Kidney tubule cell (primary cell): Measurements from ENCODE around the gene SBF1.

Source experiments
- DNase-seq: peaks from one replicate; pipeline ENCODE4 v3.0.0-alpha.2; 2018; ENCODE audit warnings: low spot score

The SBF1 gene

DNA sequence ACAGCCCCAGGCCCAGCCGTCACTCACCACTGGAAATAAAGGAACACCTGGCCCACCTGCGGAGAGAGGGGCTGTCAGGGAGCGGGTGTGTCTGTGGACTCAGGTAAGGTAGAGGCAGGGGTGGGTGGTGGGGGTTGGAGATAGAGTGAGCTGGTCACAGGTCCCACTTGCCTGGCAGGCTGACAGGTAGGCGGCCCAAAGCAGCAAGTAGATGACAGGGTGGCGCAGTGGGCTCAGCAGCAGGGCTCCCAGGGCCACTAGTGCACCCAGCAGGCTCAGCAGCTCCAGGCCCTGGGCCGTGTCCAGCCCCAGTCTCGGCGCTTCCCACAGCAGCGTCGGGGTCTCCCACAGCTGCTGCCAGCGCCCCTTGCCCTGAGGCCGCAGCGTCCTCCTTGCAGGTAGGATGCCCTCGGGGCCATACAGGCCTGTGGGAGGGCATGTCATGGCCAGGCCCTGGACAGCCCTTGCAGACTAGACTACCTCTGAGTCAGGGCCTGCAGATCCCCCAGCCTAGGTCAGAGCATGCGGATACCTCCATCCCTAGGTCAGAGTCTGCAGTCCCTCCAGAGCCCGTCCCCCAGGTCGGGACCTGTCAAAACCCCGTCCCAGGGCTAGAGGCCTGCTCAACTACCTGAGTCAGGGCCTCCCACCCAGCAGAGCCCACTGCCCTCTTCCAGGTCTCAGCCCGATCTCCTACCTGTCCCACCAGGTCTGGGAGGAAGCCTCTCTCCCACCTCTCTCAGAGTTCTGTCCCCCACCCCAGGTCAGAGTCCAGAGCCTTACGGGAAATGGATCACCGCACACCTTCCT, 32.0 kb upstream of the SBF1 start:
- DNase-seq, result peak; percentile 36

DNA sequence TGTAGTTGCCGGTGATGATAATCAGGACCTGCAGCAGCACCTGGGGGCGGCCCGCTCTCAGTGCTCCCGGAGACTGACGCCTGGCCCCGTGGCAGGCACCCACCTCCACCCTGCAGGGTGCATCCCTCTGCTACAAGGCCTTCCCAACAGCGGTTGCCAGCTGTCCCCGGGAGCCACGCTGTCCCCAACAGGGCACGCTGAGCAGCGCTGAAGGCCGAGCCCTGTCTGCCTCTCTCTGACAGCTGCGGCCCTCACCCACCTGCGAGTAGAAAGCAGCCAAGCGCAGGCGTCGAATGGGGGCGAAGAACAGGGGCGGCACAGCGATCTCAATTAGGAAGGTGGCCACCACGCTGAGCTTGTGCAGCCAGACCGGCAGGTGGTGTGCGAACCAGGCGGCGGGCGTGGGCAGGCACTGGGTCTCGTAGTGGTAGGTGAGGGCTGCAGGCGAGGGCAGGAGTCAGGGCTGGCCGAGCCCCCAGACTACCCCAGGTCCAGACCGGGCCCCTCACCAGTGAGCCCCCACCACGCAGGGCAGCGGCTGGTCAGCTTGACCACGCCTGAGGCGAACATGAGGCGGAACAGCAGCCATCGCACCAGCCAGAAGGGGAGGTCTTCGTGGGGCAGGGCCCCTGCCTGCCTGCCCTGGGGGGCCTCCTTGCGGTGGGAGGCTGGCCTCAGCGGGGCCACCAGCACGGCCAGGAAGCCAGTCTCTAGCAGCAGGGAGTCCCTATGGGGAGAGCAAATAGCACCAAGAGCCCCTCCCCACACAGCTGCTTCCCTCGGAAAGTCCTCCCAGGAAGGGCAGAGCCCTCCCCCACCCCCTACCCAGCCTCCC, 31.2 kb upstream of the SBF1 start:
- DNase-seq, result no peak

DNA sequence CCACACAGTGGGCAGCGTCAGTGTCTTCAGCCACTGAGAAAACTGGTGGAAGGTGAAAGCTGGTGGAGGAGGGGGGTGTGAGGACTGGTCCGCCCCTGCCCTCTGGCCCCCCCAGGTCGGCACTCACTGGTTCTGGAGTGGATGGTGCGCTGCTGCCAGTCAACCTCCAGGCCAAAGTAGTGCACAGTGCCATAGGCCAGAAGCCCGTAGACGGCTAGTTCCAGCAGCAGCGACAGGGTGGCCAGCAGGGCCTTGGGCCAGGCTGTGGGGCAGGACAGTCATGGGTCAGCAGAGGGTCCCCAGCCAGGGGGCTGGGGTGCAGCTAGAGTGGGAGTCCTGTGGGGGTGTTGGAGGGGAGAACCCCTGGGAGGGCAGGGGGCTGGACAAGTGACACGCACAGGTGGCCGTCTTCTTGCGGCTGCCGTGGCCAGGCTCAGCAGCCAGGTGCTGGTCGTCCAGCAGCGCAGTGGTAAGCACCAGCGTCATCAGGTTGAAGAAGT, 30.5 kb upstream of the SBF1 start:
- no peak for DNase-seq

DNA sequence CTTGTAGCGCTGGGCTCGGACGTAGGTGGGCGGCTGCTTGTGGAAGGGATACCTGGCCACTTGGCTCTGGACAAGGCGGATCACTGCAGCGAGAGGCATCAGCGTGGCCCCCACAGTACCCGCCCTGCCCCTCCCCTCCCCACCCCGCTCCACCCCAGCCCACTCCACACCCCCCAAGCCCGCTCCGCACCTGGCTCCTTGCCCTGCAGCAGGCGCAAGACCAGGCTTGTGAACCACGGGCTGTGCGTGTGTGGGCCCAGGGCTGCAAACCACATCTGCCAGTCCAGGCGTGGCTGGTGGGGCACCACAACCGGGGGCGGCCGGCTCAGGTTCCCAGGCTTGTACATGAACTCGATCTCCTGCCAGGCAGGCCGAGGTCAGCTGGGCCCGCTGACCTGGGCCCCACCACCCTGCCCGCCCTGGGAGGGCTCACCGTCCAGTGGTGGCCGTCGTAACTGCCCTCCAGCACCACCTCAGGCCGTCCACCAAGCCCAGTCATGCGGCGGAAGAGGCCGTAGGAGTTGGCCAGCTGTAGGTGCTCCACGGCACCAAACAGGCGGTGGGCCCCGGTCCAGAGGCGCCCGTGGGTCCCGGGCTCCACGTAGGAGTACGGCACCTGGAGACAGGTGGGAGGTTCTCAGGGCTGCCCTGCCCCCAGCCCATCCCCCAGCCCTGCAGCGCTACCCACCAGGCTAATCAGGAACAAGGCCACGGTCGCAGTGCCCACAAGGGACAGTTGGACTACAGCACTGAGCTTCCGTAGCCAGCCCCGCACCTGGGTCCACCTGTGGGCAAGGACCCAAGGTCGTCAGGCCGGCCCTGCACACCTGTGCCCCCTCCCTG, 29.8 kb upstream of the SBF1 start:
- DNase-seq, result no peak

DNA sequence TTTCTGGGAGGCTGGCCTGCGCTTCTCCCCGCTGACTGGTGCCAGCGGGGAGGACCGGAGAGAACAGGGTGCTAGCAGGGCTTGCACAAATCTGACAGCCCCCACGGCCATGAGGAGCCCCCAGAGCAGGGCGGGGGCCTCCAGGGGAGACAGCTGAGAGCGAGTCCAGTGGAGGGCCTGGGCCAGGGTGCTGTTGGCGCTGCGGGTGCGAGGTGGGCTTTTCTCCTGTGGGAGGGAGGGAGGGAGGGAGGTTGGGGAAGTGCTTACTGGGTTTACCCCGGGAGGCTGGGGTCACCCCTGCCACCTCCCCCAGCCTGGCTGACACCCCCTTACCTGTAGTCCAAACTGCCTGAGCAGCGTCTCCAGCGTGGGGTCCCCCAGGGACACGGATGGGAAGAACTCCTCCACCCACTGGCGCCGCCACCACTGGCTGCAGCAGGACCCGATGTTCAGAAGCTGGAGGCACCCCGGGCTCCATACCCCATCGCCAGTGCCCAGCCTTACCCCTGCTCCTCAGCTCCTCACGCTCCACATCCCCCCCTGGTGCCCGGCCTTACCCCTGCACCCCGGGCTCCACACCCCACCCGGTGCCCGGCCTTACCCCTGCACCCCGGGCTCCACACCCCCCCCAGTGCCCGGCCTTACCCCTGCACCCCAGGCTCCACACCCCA, 28.8 kb upstream of the SBF1 start:
- DNase-seq, result no peak

DNA sequence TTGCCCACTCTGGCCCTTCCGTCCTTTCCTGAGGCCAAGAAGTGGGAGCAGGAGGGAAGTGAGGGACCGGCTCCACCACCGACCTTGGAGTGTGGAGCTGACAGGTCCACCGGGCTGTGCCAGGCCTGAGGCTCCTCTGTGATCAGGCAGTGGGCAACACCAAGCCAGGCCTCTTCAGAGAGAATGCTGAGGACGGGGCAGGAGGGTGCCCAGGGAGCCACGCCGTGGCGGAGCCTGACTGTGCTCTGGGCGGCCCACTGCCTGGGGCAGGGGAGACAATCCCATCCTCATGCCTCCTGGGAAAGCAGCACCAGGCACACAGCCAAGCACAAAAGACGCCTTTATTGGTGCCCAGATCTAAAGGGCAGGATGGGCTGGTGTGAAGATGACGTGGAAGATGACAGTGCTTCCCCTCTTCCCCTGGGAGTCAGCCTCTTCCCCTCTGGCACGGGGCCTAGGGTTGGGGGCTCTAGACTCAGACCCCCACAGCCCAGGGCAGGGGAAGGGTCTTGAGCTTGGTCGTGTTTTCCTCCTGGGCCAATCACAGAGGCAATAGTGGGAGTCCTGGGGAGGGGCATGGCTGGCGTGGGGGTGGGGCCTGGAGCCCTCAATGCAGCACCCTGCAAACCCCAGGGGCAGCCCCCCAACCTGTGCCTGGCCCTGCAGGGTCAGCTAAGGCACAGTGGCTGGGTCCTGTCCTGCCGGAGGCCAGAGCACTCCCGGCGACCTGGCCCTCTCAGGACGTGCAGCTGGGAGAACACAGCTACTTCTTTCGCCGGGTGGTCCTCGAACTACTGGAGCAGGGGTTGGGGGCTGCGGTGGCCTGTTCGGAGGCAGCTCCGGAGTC, 28.0 kb upstream of the SBF1 start:
- DNase-seq, result no peak

DNA sequence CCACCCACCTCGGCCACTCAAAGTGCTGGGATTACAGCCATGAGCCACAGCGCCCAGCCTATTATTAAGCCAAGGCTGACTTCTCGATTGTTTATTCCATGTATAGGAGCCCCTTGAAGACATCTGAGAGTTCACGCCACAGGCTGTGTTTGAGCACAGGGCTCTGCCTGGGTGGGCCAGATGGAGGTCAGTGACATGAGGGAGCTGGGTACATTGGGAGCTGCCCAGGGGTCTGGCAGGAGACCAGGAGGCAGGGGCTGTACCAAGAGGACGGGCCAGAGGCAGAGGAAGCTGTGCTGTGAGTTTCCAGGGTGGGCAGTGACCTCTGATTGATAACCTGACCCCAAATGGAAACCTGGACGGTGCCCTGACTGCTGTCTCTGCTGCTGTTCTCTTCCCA, 27.3 kb upstream of the SBF1 start:
- no peak for DNase-seq

DNA sequence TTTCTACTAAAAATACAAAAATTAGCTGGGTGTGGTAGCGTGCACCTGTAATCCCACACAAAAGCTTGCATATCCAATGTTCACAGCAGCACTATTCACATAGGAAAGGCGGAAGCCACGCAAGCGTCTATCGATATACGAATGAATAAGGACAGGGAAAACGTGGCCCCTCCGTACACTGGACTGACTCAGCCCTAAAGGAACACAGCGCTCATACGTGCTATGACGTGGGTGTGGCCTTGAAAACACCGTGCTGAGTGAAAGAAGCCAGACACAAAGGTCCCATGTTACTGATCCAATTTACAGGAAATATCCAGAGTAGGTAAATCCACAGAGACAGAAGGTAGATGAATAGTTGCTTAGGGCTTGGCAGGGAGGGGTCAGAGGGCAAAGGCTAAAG, 25.6 kb upstream of the SBF1 start:
- no peak for DNase-seq

DNA sequence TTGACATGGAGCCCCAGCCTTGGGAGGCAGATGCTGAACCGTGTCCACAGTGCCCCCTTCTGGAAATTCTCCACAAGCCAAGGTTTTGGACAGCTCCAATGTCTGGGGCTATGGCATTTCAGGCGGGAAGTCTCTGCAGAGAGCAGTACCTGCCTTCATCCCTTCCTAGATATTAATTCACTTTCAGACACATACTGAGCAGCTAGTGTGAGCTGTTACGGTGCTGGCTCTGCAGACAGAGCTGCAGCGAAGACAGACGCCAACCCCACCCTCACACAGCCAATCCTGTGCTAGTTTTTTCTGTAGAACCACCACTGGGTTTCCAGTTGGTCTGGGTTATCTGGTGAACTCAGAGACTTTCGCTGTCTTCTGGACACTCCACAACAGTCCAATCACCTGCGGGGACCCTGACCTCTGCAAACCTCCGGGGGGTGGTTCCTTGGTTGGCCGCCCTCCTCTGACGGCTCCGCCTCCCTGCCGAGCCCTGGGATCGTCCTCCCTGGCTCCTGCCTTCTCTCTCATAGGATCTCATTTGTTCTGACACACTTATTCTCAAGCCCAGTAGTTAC, 23.6 kb upstream of the SBF1 start:
- peak; percentile 77 for DNase-seq

DNA sequence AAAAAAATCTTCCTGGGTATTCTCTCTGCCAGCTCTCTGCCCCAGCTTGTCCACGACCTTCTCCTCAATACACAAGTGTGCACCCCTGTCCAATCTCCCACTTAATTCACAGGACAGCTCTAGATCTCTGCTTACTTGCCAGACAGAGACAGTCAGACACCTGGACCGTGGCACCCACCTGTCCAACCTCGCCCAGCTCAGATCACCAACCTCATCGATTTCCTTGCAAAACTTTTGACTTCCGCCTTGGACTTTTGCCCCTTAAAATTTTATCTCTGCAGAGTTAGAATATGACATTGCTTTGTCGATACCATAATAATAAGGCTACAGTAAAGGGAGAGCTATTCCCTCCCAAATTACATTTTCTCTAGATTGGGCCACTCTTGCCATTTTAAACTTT, 22.3 kb upstream of the SBF1 start:
- DNase-seq, result no peak

DNA sequence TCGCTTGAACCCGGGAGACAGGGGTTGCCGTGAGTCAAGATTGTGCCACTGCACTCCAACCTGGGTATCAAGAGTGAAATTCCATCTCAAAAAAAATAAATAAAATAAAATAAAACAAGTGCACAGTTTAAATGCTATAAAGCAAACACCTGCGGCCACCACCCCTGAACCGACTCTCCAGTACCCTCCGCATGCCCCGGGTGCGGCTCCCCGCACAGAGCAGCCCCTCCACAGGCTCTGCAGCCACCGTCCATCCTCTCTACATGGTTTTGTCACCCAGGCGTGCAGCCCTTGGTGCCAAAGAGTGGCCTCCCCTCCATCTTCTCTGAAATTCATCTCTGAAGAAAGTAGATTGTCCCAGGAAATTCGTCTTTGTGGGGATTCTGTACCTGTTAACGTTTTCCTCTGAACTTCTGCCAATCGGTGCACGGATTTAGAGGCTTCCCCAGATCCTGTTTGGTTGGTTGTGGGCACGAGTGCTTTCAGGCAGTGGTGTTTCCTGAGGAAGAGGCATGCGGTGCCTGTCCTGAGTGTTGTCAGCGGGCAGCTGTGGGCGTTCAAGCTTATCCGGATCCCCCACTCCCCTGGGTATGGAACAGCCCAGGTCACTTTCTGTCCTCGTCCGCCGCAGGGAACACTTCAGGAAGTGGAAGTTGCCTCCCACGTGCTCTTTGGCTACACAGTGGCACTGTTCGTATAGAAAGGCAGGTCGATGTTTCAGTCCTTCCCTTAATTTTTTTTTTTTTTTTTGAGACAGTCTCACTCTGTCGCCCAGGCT, 15.9 kb upstream of the SBF1 start:
- DNase-seq, result peak; percentile 10

DNA sequence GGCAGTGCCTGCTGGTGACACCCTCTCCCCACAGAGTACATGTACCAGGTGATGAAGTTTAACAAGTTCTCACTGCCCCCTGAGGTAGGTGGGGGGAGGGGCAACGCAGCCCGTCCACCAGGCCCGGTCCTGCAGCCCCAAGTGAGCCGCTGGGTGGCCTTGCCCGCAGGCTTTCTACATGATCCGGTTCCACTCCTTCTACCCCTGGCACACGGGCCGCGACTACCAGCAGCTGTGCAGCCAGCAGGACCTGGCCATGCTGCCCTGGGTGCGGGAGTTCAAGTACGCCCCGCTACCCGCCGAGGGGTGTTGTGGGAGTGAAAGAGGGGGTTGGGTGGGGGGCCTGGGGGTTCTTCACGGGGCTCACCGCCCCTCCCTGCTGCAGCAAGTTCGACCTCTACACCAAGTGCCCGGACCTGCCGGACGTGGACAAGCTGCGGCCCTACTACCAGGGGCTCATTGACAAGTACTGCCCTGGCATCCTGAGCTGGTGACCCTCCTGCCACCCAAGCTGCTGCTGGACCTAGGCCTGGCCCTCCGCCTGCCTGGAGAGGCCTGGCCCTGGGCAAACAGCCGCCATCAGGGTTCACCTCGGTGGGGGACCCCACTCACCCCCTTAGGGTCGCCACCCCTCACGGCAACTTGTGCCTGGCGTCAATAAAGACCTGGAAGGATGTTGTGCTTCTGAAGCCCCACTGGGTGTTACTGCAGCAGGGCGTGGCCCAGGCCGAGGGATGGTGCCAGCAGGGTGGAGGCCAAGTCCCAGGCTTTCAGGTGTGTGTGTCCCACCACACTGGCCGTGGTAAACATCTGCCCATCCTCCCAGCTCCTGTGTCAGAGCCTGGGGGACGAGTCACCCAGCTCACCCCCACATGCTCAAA, 14.8 kb upstream of the SBF1 start:
- no peak for DNase-seq

DNA sequence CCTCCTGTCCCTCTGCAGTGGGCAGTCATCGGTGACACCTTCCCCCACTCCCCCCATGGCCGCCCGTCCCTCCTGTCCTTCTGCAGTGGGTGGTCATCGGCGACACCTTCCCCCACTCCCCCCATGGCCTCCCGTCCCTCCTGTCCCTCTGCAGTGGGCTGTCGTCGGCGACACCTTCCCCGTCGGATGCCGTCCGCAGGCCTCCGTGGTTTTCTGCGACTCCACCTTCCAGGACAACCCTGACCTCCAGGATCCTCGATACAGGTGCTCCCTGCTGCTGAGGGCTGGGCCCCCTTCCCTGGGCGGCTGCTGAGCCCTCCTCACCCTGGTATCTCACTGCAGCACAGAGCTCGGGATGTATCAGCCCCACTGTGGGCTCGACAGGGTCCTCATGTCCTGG, 14.1 kb upstream of the SBF1 start:
- no peak for DNase-seq

DNA sequence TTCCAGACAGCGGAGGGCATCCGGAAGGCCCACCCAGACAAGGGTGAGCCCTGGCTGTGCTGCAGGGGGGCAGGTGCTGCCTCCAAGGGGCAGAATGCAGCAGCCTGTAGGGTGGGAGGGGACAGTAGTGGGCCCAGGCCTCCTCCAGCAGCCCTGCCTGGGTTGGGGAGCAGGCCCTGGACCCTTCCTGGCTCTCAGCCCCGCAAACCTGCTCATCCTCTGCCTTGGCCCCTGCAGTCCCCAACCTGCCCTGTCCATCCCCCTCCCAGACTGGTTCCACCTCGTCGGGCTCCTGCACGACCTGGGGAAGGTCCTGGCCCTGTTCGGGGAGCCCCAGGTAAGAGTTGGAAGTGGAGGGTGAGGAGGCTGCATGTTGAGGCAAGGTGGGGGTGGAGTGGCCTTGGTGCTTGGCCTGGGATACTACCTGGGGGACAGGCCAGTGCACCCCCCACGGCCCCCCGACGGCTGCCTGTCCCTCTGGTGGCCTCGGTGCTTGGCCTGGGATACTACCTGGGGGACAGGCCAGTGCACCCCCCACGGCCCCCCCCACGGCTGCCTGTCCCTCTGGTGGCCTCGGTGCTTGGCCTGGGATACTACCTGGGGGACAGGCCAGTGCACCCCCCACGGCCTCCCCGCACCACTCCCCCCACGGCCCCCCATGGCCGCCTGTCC, 13.3 kb upstream of the SBF1 start:
- DNase-seq, result no peak

DNA sequence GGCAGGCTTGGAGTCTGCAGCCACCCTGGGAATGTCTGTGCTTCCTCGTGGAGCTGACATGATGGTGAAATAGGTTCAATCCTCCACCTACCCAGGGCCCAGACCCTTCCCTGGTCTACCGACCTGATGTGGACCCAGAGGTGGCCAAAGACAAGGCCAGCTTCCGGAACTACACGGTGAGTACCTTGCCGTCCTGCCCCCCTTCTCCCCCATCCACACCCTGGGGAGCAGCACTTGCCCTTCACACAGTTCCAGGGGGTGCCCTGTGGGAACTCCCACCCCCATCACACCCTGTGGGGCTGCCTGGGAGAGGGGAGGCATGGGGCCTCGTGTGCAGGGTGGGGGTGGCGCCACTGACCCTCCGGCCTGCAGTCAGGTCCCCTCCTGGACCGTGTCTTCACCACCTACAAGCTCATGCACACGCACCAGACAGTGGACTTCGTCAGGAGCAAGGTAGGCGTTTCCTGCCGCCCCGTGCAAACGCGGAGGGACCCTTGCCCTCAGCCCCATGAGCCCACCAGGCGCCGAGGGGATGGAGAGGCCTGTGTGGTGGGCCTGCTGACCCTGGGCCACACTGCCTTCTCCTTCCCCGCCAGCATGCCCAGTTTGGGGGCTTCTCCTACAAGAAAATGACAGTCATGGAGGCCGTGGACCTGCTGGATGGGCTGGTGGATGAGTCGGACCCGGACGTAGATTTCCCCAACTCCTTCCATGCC, 12.6 kb upstream of the SBF1 start:
- no peak for DNase-seq

DNA sequence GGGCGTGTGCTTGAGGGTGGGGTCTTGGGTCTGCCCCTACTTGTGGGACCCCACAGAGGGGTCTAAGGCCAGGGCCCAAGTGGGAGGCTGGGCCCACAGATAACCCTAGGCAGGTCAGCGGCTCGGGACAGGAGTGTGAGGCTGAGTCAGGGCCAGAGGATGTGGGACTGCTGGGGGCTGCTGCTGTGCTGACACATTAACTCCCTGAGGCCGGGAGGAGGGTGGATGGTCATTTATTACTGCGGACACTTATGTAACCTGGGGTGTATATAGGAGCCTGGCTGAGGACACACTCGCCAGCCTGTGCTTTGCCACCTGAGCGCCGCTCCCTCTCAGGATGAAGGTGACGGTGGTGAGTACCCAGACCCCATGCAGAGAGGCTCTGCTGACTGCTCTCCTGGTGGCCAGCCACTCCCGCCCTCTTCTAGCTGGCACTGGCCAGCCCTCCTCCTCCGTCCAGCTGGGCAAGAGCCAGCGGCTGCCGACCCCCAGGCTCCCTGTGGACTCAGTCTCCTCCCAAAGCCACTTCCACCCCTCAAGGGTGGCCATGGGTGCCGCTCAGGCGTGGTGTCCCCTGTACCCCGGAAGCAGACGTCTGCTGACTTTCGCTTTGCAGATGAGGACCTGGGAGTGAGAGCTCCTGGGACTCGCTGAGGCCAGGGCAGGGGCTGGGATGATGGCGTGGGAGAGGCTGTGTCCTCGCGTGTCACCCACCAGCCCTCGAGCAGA, 11.9 kb upstream of the SBF1 start, which contains the start of gene MIOX:
Gene MIOX (plus strand): TSS at position 299 of the 729 bp plus-strand sequence. CDS start 39 bp downstream, at position 338.
- peak; percentile 84 for DNase-seq
